KOPT-K1 (cell line): Measurements from ENCODE around the gene VPS13D.
"Not testable (repeated sequence)": the region's sequence is repeated elsewhere in the genome, so short reads cannot be mapped to it uniquely, and the experiment has no call there.

ENCODE experiments used
- H3K27ac ChIP-seq: fragments of 200-600 bp; sonication (generic); 2 replicates; pipeline ENCODE4 v1.5.1; 2016; ENCODE audit warnings: antibody characterized with exemption, mild to moderate bottlenecking, low read depth, low read length; ENCODE audit not compliant: poor library complexity, severe bottlenecking
- H3K36me3 ChIP-seq: fragments of 200-600 bp; sonication (generic); 2 replicates; pipeline ENCODE4 v1.5.1; 2017; ENCODE audit warnings: antibody characterized with exemption, mild to moderate bottlenecking, low read length, moderate library complexity; ENCODE audit not compliant: insufficient read depth
- H3K9me3 ChIP-seq: fragments of 200-600 bp; sonication (generic); 2 replicates; pipeline ENCODE4 v1.5.1; 2017; ENCODE audit warnings: antibody characterized with exemption, low read length, mild to moderate bottlenecking; ENCODE audit not compliant: insufficient read depth, poor library complexity, severe bottlenecking

The VPS13D gene

DNA sequence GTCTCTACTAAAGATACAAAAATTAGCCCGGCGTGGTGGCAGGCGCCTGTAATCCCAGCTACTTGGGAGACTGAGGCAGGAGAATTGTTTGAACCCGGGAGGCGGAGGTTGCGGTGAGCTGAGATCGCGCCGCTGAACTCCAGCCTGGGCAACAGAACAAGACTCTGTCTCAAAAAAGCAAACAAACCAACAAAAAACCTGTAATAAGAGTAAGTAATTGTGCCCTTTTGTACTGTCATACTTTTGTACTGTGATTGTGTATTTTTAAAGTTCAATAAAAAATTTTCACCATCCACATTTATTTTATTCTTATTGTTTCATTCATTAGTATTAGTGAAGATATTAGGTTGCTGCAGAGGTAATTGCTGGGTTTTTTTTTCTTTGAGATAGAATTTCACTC is 292.9 kb downstream of the VPS13D start:
- H3K9me3 ChIP-seq, H3K27ac ChIP-seq, H3K36me3 ChIP-seq: not testable (repeated sequence)

DNA sequence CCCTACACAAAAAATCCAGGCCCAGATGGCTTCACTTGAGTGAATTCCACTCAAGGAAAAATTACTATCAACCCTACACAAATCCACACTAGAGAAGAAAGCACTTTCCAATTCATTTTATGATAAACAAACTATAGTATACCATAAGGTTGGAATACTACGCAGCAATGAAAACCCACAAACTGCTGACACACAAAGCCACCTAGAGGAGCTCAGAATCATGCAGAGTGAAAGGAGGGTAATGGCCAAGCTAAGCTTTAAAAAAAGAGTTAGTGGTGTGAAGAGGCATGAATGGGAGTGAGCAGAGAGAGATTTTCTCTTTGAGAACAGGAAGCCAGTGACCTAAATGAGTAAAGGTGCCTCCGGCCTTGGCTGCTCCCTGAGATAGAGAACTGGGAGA is 294.4 kb downstream of the VPS13D start:
- no peaks in the 10 kb centered on the region for H3K36me3 ChIP-seq
- H3K9me3 ChIP-seq = no peaks in the 10 kb centered on the region
- H3K27ac ChIP-seq = no peak overlapping the region

DNA sequence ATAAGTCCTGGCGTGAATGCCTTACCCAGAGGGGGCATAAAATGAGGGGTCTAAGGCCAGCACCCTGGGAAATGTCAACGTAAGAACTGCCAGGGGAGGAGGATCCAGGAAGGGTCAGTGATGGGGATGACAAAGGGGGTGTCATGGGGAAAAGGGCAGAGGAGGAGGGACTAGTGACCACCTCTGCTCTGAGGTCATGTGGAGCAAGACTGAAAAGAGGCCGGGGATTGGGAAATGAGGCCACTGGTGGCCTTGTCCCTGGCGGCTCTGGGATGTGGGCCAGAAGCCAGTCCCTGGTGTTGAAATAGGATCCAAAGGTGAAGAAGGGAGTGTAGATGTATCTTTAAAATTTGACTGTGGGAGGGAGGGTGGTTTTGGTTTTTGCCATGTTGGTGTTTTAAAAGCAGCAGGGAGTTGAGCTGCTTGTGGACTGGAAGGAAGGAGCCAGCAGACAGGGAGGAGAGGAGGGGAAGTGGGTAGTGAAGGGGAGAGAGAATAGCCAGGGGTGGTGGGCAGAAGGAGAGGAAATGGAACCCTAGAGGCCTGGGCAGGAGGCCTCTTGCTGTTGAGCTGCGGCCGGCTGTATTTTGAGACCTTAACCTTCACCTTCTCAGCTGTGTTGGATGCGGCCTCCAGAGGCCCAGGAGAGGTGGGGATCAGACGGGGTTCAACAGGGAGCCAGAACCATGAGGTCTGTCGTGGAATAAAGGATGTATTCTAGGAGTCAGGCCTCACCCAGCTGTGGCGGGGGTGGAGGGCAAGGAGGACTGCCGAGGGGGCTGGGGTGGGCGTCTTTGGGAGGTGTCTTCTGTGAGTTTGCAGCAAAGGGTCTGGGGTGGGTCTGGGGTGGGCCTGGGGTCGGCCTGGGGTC is 295.7 kb downstream of the VPS13D start:
- no peaks in the 10 kb centered on the region for H3K9me3 ChIP-seq
- no peak overlapping the region for H3K27ac ChIP-seq
- H3K36me3 ChIP-seq = no peaks in the 10 kb centered on the region

DNA sequence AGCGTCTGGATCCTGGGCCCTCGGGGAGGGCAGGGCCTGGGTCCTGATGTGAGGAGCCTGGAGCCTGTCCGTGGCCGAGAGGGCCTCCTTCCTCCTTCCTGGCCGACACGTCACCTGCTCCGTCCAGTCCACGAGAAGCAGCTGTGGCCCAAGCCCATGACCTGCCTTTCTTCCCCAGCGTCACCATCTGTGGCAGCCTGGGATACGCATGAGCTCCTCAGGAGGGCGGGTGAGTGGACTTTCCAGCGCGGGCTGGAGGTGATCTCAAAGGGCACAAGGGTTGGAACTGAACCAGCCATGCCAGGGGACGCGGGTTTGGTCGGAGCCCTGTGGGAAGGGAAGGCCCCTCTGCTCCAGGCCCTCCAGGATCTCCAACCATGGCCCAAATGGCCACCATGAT is 297.7 kb downstream of the VPS13D start:
- Histone ChIP-seq H3K27ac (no peak overlapping the region), H3K36me3 (no peaks in the 10 kb centered on the region), H3K9me3 (no peaks in the 10 kb centered on the region)

DNA sequence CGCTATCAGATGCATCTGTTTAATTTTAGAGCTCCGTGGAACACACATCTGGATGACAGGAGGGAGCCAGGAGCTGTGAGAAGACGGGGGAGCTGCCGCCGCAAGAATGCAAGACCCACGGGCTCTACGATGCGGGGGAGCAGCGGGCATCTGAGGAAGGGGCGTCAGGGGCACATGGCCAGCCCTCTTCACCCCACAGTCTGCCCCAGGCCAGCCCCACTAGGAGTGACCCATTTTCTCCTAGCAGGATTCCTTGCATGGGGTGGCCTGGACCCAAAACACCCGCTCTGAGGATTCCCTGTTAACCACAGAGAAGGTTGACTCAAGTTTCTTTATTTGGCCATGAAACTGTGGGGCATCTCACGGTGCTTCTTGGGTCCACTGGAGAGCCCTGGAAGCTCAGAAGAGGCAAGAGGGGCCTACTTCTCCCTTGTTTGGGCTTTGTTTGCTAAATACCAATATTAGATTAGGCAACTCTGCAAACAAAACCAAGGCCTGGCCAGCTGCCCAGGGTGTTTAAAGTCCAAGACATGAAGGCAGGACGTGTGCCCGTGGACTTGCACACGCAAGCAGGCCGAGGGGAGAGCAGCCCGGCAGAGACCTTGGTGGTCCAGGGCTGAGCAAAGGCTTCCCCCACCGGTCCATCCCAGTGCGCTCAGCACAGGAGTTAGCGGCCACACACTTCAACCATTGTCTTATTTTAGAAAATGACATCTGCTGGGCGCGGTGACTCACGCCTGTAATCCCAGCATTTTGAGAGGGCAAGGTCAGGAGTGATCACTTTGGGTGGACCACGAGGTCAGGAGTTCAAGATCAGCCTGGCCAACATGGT is 298.4 kb downstream of the VPS13D start:
- Histone ChIP-seq H3K9me3 (no peaks in the 10 kb centered on the region), H3K36me3 (no peaks in the 10 kb centered on the region), H3K27ac (no peak overlapping the region)

DNA sequence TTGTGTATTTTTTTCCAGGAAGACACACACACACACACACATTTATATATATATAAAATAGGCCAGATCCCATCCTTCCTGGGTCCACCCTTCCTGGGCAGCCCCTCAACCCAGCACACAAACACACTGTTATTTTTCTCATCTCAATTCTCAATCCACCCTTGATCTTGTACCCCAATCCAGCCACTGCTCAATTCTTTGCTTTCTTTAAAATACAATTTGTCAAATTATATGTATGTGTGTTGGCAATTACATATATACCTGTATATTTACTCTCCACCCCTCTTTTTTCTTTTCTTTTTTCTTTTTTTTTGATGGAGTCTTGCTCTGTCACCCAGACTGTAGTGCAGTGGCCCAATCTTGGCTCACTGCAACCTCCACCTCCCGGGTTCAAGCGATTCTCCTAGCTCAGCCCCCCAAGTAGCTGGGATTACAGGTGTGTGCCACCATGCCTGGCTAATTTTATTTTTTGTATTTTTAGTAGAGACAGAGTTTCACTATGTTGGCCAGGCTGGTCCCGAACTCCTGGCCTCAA is 299.9 kb downstream of the VPS13D start:
- H3K36me3 ChIP-seq = no peaks in the 10 kb centered on the region
- H3K9me3 ChIP-seq = no peaks in the 10 kb centered on the region
- H3K27ac ChIP-seq = no peak overlapping the region

DNA sequence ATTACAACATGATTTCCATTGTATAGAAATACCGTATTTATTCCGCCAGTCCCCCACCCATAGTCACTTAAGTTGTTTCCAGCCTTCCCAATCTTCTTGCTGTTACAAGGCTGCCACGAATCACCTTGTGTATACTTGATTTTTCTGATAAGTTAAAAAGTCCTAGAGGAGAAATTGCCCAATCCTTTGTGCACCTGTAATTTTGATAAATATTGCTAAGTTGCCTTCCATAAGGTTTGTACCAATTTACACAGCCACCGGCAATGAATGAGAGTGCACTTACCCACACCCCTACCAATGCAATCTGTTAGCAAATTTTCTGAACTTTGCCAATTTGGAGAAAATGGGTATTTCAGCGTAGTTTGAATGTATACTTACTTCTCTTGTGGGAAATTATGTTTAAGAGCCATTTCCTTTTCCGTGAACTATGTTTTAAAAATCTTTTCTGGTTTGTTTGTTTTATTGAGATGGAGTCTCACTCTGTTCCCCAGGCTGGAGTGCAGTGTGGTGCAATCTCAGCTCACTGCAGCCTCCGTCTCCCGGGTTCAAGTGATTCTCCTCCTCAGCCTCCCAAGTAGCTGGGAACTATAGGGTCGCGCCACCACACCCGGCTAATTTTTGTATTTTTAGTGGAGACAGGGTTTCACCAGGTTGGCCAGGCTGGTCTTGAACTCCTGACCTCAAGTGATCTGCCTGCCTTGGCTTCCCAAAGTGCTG is 300.8 kb downstream of the VPS13D start:
- Histone ChIP-seq H3K27ac (no peak overlapping the region), H3K9me3 (no peaks in the 10 kb centered on the region), H3K36me3 (no peaks in the 10 kb centered on the region)

DNA sequence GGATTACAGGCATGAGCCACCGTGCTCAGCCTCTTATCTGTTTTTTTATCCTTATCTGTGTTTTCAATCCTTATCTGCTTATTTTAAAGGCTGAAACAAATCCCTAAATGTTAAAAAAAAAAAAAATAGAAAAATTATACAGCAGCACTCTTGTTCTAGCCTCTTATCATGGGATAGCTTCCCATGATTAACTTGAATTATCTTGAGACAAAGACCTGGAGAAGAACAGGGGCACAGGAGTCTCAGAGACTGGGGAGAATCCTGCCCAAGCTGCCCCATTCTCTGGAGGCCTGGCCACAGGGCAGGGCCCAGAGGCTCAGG is 301.3 kb downstream of the VPS13D start:
- no peak overlapping the region for H3K27ac ChIP-seq
- H3K9me3 ChIP-seq = peaks cover 3% of the 10 kb centered on the region
- H3K36me3 ChIP-seq = no peaks in the 10 kb centered on the region

DNA sequence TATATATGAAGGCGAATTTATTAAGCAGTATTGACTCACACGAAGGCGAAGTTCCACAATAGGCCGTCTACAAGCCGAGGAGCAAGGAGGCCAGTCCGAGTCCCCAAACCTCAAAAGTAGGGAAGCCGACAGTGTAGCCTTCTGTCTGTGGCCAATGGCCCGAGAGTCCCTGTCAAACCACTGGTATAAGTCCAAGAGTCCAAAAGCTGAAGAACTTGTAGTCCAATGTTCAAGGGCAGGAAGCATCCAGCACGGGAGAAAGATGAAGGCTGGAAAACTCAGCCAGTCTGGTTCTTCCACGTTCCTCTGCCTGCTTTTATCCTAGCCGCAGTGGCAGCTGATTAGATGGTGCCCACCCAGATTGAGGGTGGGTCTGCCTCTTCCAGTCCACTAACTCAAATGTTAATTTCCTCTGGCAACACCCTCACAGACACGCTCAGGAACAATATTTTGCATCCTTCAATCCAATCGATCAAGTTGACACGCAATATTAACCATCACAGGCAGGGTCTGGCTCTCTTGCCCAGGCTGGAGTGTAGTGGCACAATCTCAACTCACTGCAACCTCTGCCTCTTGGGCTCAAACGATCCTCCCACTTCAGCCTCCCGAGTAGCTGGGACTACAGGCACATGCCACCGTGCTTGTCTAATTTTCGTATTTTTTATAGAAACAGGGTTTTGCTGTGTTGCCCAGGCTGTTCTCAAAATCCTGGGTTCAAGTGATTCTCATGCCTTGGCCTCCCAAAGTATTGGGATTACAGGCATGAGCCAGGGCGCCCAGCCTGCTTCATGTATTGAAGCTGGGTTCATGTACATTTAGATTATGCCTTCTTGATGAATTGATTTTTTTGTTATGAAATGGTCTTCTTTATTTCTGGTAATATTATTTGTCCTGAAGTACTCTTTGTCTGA is 302.8 kb downstream of the VPS13D start:
- Histone ChIP-seq H3K36me3 (no peaks in the 10 kb centered on the region), H3K9me3 (peaks cover 8% of the 10 kb centered on the region), H3K27ac (no peak overlapping the region)

DNA sequence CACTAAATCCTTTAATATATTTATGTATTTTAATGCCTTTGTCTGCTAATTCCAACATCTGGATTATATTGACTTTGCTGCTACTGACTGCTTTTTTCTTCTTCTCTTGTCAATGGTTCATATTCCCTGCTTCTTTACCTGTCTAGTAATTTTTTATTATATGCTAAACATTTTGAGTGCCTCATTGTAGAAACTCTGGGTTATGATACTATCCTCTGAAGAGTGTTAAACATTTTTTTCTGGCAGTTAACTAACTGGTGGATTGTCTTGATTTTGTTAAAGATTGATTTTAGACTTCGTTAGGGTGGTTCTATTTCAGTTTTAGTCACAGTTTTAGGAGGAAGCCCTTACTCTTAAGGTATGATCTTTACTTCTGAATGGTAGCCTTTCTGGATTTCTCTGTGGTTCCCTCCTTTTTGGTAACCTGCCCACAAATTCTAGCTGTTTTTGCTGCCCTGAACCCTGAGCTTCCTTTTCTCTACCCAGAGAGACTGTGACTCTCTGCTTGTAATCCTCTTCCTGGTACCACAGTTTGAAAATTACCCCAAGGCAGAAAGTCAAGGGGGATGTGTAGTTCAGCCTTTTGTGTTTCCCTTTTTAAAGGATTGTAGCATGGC is 306.3 kb downstream of the VPS13D start:
- H3K27ac ChIP-seq = no peak overlapping the region
- no peaks in the 10 kb centered on the region for H3K36me3 ChIP-seq
- peaks cover 8% of the 10 kb centered on the region for H3K9me3 ChIP-seq

DNA sequence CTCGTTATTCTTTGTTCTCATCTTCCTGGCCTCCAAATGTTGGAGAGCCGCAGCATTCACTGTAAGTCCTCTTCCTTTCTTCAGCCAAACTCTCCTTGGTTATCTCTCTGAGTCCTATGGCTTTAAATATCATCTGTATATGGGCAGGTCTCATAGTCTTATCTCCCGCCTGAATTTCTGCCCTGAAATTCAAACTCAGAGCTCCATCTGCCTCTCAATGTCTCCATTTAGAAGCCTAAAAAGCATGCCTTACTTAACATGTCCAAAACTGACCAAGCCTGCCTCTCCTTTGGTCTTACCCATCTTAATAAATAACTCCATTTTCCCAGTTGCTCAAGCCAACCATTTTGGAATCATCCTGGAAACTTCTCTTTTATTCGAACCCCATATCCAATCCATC is 307.5 kb downstream of the VPS13D start:
- Histone ChIP-seq H3K27ac (no peak overlapping the region), H3K9me3 (peaks cover 8% of the 10 kb centered on the region), H3K36me3 (no peaks in the 10 kb centered on the region)

DNA sequence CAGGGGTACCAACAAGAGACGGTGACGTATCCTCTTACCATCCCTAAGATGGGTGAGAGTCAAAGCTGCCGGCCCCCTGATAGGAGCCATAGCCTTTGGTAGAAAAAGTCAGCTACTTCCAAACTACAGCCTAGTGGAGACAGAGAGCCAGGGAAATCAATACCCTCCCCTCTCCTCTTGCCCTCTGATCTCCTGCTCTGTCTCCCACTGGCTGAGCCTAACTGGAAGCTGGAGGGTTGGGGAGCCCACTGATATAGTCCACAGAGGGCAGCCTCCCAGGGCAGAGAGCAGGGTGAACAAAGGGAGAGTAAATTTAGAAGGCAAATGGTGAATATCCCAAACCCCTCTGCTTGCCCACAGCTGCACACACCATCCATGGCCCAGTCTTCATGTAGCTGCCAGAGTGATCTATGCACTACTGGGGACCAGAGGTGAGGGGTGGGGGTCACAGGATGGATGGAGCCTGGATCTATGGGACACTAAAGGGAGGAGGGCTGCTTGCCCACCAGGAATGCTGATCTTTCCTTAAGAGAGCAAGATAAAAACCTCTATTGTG is 308.2 kb downstream of the VPS13D start:
- no peaks in the 10 kb centered on the region for H3K36me3 ChIP-seq
- no peak overlapping the region for H3K27ac ChIP-seq
- H3K9me3 ChIP-seq = peaks cover 8% of the 10 kb centered on the region

DNA sequence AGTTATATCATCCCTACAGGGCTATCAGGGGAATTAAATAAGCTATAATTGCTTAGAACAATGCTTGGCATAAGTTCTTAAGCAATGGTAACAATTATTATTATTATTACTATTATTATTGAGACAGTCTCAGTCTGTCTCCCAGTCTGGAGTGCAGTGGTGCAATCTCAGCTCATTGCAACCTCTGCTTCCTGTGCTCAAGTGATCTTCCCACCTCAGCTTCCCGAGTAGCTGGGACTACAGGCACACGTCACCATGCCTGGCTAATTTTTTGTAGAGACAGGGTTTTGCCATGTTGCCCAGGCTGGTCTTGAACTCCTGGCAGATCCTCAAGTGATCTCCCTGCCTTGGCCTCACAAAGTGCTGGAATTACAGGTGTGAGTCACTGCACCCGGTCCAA is 308.7 kb downstream of the VPS13D start:
- H3K36me3 ChIP-seq, H3K9me3 ChIP-seq, H3K27ac ChIP-seq: not testable (repeated sequence)

DNA sequence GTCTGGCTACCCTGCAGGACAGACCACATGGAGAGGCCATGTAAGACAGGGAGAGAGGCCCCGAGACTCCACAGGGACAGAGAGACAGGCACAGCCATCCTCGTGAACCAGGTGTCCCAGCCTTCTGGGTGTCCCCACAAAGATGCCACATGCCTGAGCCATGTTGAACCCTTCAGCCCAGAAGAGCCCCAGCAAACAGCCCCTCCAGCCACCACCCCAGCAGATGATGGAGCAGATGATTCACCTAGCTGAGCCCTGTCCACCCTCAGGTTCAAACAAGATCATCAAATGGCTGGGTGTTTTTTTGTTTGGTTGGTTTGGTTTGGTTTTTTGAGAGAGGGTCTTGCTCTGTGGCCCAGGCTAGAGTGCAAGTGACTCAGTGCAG is 309.5 kb downstream of the VPS13D start:
- H3K36me3 ChIP-seq = no peaks in the 10 kb centered on the region
- no peak overlapping the region for H3K27ac ChIP-seq
- H3K9me3 ChIP-seq = peaks cover 8% of the 10 kb centered on the region
